ENCODE measurements around the gene PPY. TPM values are rescaled to one million over a fixed set of nuclear protein-coding genes. Genes with fewer than 3 reads are reported as not detected.

Gene PPY
- total RNA-seq, 1 experiment from 2014 or later, result not detected

DNA sequence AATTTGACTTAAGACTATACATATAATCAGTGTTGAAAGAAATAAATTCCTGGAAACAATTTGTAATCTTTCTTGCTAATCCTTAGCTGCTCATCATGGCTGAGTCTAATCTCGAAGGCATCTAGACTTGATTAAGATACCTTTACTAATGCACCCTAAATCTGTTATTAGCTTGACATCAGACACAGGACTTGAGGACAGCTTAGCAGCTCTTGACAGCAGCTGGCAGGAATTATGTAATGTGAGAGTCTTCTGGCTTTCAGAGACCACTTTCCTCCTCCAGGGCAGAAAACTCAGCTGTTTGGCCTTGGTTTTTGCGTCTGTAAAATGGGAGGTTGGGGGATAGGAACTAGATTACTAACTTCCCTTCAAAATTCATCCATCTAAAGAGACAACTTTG lies 27.8 kb downstream of the PPY start:
- TF ChIP-seq CTCF (IDR thresholded peaks at IDR 0.05; ENCODE audit: insufficient read depth in 1 of 2, low read depth in 1 of 2, low read length in 1 of 2, severe bottlenecking in 1 of 2, unreplicated experiment in 1 of 2), result no peak
- Mint-ChIP-seq H3K9me3 (ENCODE audit: unreplicated experiment) (no peaks in the 10 kb centered on the region), H3K4me1 (ENCODE audit: low read depth, unreplicated experiment) (peaks cover 7% of the 10 kb centered on the region), H3K36me3 (ENCODE audit: insufficient read depth, unreplicated experiment) (no peaks in the 10 kb centered on the region), H3K4me3 (ENCODE audit: unreplicated experiment) (no peak overlapping the region), H3K27me3 (ENCODE audit: insufficient read depth, unreplicated experiment) (no peaks in the 10 kb centered on the region), H3K27ac (ENCODE audit: unreplicated experiment) (no peak overlapping the region)
- Histone ChIP-seq H3K4me1 (peaks cover 20% of the 10 kb centered on the region), H3K9me3 (no peaks in the 10 kb centered on the region), H3K27me3 (replicated peaks; ENCODE audit: control insufficient read depth, insufficient read depth, low read length) (no peaks in the 10 kb centered on the region), H3K36me3 (ENCODE audit: control insufficient read depth, insufficient read depth, low read length) (no peaks in the 10 kb centered on the region), H3K4me3 (ENCODE audit: low read depth, low read length) (no peak overlapping the region)
- no TSS peak for BruUV-seq (replicated peaks)
- CTCF ChIA-PET, result interaction anchor here (1.0 to 1.6 kb wide), 2 partner anchors 30 to 72 kb away, joined by 3 to 4 read pairs; no protein-coding TSS in a partner anchor
- POLR2A ChIA-PET, result no interaction called here
- DNase-seq, result no peak
- intact Hi-C loops (cut with micrococcal nuclease; ENCODE audit: unreplicated experiment), result loop anchor here (5.0 kb wide), 1 partner anchor 37 kb away; no protein-coding TSS in a partner anchor

DNA sequence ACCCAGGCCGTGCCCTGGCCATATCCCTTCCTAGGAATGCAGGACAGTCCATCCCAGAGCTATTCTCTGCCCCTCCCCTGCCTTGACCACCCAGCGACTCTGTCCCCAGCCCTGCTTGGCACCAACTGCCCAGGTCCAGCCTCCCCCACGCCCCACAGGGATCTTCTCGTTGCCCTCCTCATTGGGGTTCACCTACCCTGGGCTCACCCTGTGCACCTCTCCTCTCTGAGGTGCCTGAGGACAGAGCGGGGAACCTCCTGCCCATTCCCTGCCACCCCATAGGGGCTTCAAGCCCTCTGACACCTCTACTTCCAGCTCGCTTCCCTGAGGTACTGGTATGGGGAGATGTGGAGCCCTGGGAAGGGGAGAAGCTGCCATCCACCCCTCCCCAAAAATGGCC lies 28.7 kb downstream of the PPY start:
- intact Hi-C loops (cut with micrococcal nuclease; ENCODE audit: unreplicated experiment), result loop anchor here (5.0 kb wide), 1 partner anchor 36 kb away; no protein-coding TSS in a partner anchor
- H3K27ac Mint-ChIP-seq (ENCODE audit: unreplicated experiment), result no peak overlapping the region
- no peaks in the 10 kb centered on the region for H3K36me3 ChIP-seq (ENCODE audit: control insufficient read depth, insufficient read depth, low read length)
- CTCF ChIA-PET, result interaction anchor here (1.6 kb wide), 1 partner anchor 31 kb away, joined by 4 read pairs; no protein-coding TSS in a partner anchor
- no peak overlapping the region for H3K4me3 ChIP-seq (ENCODE audit: low read depth, low read length)
- peaks cover 7% of the 10 kb centered on the region for H3K4me1 Mint-ChIP-seq (ENCODE audit: low read depth, unreplicated experiment)
- no peaks in the 10 kb centered on the region for H3K9me3 Mint-ChIP-seq (ENCODE audit: unreplicated experiment)
- no peaks in the 10 kb centered on the region for H3K9me3 ChIP-seq
- no peaks in the 10 kb centered on the region for H3K27me3 ChIP-seq (replicated peaks; ENCODE audit: control insufficient read depth, insufficient read depth, low read length)
- POLR2A ChIA-PET, result no interaction called here
- no peak for DNase-seq
- no peak for TF ChIP-seq CTCF (IDR thresholded peaks at IDR 0.05; ENCODE audit: insufficient read depth in 1 of 2, low read depth in 1 of 2, low read length in 1 of 2, severe bottlenecking in 1 of 2, unreplicated experiment in 1 of 2)
- H3K4me3 Mint-ChIP-seq (ENCODE audit: unreplicated experiment), result no peak overlapping the region
- BruUV-seq (replicated peaks), result no TSS peak
- no peaks in the 10 kb centered on the region for H3K36me3 Mint-ChIP-seq (ENCODE audit: insufficient read depth, unreplicated experiment)
- H3K4me1 ChIP-seq, result peaks cover 20% of the 10 kb centered on the region
- no peaks in the 10 kb centered on the region for H3K27me3 Mint-ChIP-seq (ENCODE audit: insufficient read depth, unreplicated experiment)

- no peak overlapping the region for H3K4me3 ChIP-seq (ENCODE audit: low read depth, low read length)
- Mint-ChIP-seq H3K9me3 (ENCODE audit: unreplicated experiment) (no peaks in the 10 kb centered on the region), H3K4me3 (ENCODE audit: unreplicated experiment) (no peak overlapping the region), H3K27ac (ENCODE audit: unreplicated experiment) (no peak overlapping the region), H3K27me3 (ENCODE audit: insufficient read depth, unreplicated experiment) (no peaks in the 10 kb centered on the region), H3K36me3 (ENCODE audit: insufficient read depth, unreplicated experiment) (no peaks in the 10 kb centered on the region), H3K4me1 (ENCODE audit: low read depth, unreplicated experiment) (peaks cover 7% of the 10 kb centered on the region)
- no TSS peak for BruUV-seq (replicated peaks)
- no peaks in the 10 kb centered on the region for H3K27me3 ChIP-seq (replicated peaks; ENCODE audit: control insufficient read depth, insufficient read depth, low read length)
- intact Hi-C loops (cut with micrococcal nuclease; ENCODE audit: unreplicated experiment), result loop anchor here (5.0 kb wide), 1 partner anchor 35 kb away; no protein-coding TSS in a partner anchor
- peaks cover 26% of the 10 kb centered on the region for H3K4me1 ChIP-seq
- ChIA-PET POLR2A (no interaction called here), CTCF (no interaction called here)
- no peaks in the 10 kb centered on the region for H3K36me3 ChIP-seq (ENCODE audit: control insufficient read depth, insufficient read depth, low read length)
- no peak for TF ChIP-seq CTCF (IDR thresholded peaks at IDR 0.05; ENCODE audit: insufficient read depth in 1 of 2, low read depth in 1 of 2, low read length in 1 of 2, severe bottlenecking in 1 of 2, unreplicated experiment in 1 of 2)
- no peaks in the 10 kb centered on the region for H3K9me3 ChIP-seq
- DNase-seq, result no peak
Observed at GRCh38 chr17:43912635-43913304, 29.5 kb downstream of the PPY start.

All from Caco-2 (cell line).